22Rv1 (cell line): Measurements from ENCODE around the gene CDH22.

ENCODE experiments used
- ZFX ChIP-seq: fragments of 450-650 bp; IDR thresholded peaks from 2 replicates; pipeline ENCODE4 v1.6.1; 2017; ENCODE audit warnings: antibody characterized with exemption, borderline replicate concordance
- TF ChIP-seq, protein P1 (sequence below): fragments of 450-650 bp; IDR thresholded peaks from 2 replicates; pipeline ENCODE4 v1.5.1; 2017; ENCODE audit warnings: mild to moderate bottlenecking

DNA sequence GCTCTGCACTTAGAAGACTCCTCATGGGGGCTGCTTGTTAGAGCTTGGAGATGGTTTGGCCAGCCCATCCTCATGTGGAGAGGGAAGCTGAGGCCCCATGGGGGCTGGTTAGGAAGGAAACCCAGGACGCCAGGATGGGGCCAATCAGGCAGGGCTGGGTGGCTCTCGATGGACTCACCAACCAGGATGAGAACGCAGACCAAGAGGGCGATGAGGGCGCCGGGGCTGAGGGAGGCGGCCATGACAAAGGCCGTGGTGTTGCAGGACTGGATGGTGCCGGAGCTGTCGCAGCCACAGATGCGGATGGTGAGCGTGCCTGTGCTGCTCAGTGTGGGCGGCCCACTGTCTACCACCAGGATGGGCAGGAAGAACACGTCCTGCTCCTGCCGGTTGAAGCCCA, 130.5 kb downstream of the CDH22 start:
- TF ChIP-seq, protein P1, sequence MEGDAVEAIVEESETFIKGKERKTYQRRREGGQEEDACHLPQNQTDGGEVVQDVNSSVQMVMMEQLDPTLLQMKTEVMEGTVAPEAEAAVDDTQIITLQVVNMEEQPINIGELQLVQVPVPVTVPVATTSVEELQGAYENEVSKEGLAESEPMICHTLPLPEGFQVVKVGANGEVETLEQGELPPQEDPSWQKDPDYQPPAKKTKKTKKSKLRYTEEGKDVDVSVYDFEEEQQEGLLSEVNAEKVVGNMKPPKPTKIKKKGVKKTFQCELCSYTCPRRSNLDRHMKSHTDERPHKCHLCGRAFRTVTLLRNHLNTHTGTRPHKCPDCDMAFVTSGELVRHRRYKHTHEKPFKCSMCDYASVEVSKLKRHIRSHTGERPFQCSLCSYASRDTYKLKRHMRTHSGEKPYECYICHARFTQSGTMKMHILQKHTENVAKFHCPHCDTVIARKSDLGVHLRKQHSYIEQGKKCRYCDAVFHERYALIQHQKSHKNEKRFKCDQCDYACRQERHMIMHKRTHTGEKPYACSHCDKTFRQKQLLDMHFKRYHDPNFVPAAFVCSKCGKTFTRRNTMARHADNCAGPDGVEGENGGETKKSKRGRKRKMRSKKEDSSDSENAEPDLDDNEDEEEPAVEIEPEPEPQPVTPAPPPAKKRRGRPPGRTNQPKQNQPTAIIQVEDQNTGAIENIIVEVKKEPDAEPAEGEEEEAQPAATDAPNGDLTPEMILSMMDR = no peak
- TF ChIP-seq ZFX = no peak
